GM23248 (cell line): ENCODE measurements around the gene IL36RN. TPM values are rescaled to one million over a fixed set of nuclear protein-coding genes. Genes with fewer than 3 reads are reported as not detected.

Experiments
- DNase-seq: peaks from one replicate; pipeline ENCODE4 v3.0.0-alpha.2; 2015
- H2AFZ ChIP-seq: fragments of 200-600 bp; sonication (generic); 2 replicates; pipeline ENCODE4 v1.6.1; 2016; ENCODE audit warnings: antibody characterized with exemption
- H3F3A ChIP-seq: fragments of 200-600 bp; sonication (generic); 2 replicates; pipeline ENCODE4 v1.6.1; 2016; ENCODE audit warnings: mild to moderate bottlenecking, antibody characterized with exemption, mixed run types; ENCODE audit not compliant: insufficient read depth
- H3K27ac ChIP-seq: fragments of 200-600 bp; sonication (generic); 2 replicates; pipeline ENCODE4 v1.5.1; 2016; ENCODE audit warnings: mild to moderate bottlenecking
- H3K27me3 ChIP-seq: fragments of 200-600 bp; sonication (generic); replicated peaks from 2 replicates; pipeline ENCODE4 v1.6.1; 2016; ENCODE audit warnings: mild to moderate bottlenecking; ENCODE audit not compliant: insufficient read depth
- H3K36me3 ChIP-seq: fragments of 200-600 bp; sonication (generic); 2 replicates; pipeline ENCODE4 v1.6.1; 2016; ENCODE audit warnings: low read depth, mild to moderate bottlenecking
- H3K4me1 ChIP-seq: fragments of 200-600 bp; sonication (generic); 2 replicates; pipeline ENCODE4 v1.6.1; 2016; ENCODE audit warnings: mild to moderate bottlenecking; ENCODE audit not compliant: insufficient read depth
- H3K4me2 ChIP-seq: fragments of 200-600 bp; sonication (generic); one replicate; pipeline ENCODE4 v1.6.1; 2016; ENCODE audit warnings: mild to moderate bottlenecking; ENCODE audit not compliant: unreplicated experiment
- H3K4me3 ChIP-seq: fragments of 200-600 bp; sonication (generic); 2 replicates; pipeline ENCODE4 v1.5.1; 2016; ENCODE audit warnings: mild to moderate bottlenecking
- H3K79me2 ChIP-seq: fragments of 200-600 bp; sonication (generic); 2 replicates; pipeline ENCODE4 v1.6.1; 2016; ENCODE audit warnings: mild to moderate bottlenecking; ENCODE audit not compliant: insufficient read depth
- H3K9ac ChIP-seq: fragments of 200-600 bp; sonication (generic); 2 replicates; pipeline ENCODE4 v1.6.1; 2016; ENCODE audit warnings: mild to moderate bottlenecking
- H3K9me2 ChIP-seq: fragments of 200-600 bp; sonication (generic); 2 replicates; pipeline ENCODE4 v1.6.1; 2016; ENCODE audit warnings: mixed run types, mild to moderate bottlenecking, moderate library complexity; ENCODE audit not compliant: insufficient read depth
- H3K9me3 ChIP-seq: fragments of 200-600 bp; sonication (generic); one replicate; pipeline ENCODE4 v1.6.1; 2017; ENCODE audit warnings: low read depth
- H4K20me1 ChIP-seq: fragments of 200-600 bp; sonication (generic); 2 replicates; pipeline ENCODE4 v1.6.0; 2016; ENCODE audit not compliant: insufficient read depth
- EZH2 ChIP-seq: fragments of 200-600 bp; sonication (generic); IDR thresholded peaks from 2 replicates; pipeline ENCODE4 v1.6.1; 2018; ENCODE audit warnings: antibody characterized with exemption, mild to moderate bottlenecking; ENCODE audit not compliant: insufficient read depth, poor library complexity, severe bottlenecking
- EZH2phosphoT487 ChIP-seq: fragments of 200-600 bp; sonication (generic); IDR thresholded peaks from 2 replicates; pipeline ENCODE4 v1.6.1; 2018; ENCODE audit warnings: antibody characterized with exemption, moderate library complexity, mild to moderate bottlenecking, low read depth; ENCODE audit not compliant: insufficient read depth
- WGBS, 2 experiments: methylation state at CpG; one replicate each; pipeline ENCODE4 v1.1.6; 2015 to 2017; ENCODE audit warnings: low lambda C conversion rate in 2 of 2, low coverage in 1 of 2; ENCODE audit errors: missing lambda C conversion rate in 2 of 2; 5-methylcytosine and 5-hydroxymethylcytosine counted together
- in situ Hi-C: fragments of 300-500 bp; cut with MboI; formaldehyde crosslinking; loops from 2 replicates; pipeline ENCODE4 v1.15.0; 2020
- polyA plus RNA-seq: library from polyadenylated mRNA; unstranded; fragments of >200 nt; fragmentation: Nextera tagmentation; extraction: Ambion mirVana; gene quantifications from 2 replicates; pipeline ENCODE4 v1.2.1, GENCODE V29; 2016
- total RNA-seq: library from RNA; depleted of rRNA; stranded (reverse); fragments of >200 nt; shearing (Covaris generic); gene quantifications from 2 replicates; pipeline ENCODE4 v1.2.3, GENCODE V29; 2014

IL36RN gene
- total and polyA plus RNA-seq, 2 experiments from 2014 or later = not detected

DNA sequence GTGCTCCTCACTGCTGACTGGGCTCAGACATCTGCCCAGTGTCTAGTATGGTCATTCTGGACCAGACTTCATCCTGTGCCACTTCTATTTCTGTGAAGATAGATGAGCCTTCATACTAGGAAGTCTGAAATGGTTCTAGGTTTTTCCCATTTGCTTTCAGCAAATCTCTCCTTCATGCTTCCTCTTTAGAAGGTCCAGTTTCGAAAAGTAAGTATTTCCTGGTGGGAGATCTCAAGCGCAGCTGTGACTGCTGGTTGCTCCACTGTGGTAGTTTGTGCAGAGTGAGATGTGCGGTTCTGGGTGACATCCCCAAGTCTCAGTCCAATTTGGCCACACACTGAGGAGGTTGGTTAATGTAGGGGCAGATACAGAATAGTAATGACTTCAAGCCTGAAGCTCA is 20.7 kb upstream of the IL36RN start:
- Histone ChIP-seq H4K20me1 (no peaks in the 10 kb centered on the region), H3K9me2 (no peaks in the 10 kb centered on the region), H3K9ac (no peak overlapping the region), H3K9me3 (no peaks in the 10 kb centered on the region), H3K27me3 (peaks cover 38% of the 10 kb centered on the region), H3K36me3 (no peaks in the 10 kb centered on the region), H3K4me2 (no peak overlapping the region), H2AFZ (no peak overlapping the region), H3K4me3 (no peak overlapping the region), H3F3A (no peaks in the 10 kb centered on the region), H3K27ac (no peak overlapping the region), H3K79me2 (no peaks in the 10 kb centered on the region), H3K4me1 (no peaks in the 10 kb centered on the region)
- no peak for TF ChIP-seq EZH2
- no peak for DNase-seq
- in situ Hi-C loops = no loop called here
- WGBS, 2 experiments = 16 to 37% methylated on average over 3 of the region's 3 CpGs

DNA sequence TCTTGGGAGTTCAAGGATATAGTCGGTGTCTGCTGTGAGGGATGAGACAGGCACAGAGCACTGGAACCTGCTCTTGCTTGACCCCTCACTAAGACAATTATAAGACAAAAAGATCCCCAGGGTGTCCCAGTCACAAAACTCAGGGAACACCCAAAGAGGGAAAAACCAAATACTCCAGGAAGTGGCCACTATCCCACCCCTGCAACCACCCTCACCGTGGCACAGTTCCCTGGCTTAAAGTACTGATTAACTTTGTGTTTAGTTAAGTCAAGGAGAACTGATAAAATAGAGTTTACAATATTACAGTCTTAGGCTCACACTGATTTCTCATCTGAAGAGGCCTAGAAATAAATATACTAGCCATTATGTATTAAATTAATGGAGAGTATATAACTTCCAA is 19.8 kb upstream of the IL36RN start:
- Histone ChIP-seq H3K27me3 (peaks cover 36% of the 10 kb centered on the region), H2AFZ (no peak overlapping the region), H3K4me1 (no peaks in the 10 kb centered on the region), H3K27ac (no peak overlapping the region), H3K4me3 (no peak overlapping the region), H3K9ac (no peak overlapping the region), H3F3A (no peaks in the 10 kb centered on the region), H3K4me2 (no peak overlapping the region), H3K9me2 (no peaks in the 10 kb centered on the region), H3K36me3 (no peaks in the 10 kb centered on the region), H3K9me3 (no peaks in the 10 kb centered on the region), H4K20me1 (no peaks in the 10 kb centered on the region), H3K79me2 (no peaks in the 10 kb centered on the region)
- TF ChIP-seq EZH2 (no peak), EZH2phosphoT487 (no peak)
- WGBS, 2 experiments = 78 to 85% methylated on average over 2 of the region's 2 CpGs
- no peak for DNase-seq
- in situ Hi-C loops = no loop called here

- in situ Hi-C loops = no loop called here
- Histone ChIP-seq H2AFZ (no peak overlapping the region), H3K79me2 (no peaks in the 10 kb centered on the region), H3K4me3 (no peak overlapping the region), H3K9ac (no peak overlapping the region), H3K4me1 (no peaks in the 10 kb centered on the region), H3K9me3 (no peaks in the 10 kb centered on the region), H4K20me1 (no peaks in the 10 kb centered on the region), H3K36me3 (no peaks in the 10 kb centered on the region), H3K9me2 (no peaks in the 10 kb centered on the region), H3K27ac (no peak overlapping the region), H3F3A (no peaks in the 10 kb centered on the region), H3K27me3 (peaks cover 40% of the 10 kb centered on the region), H3K4me2 (no peak overlapping the region)
- no peak for DNase-seq
- 40 to 44% methylated on average over 5 of the region's 5 CpGs for WGBS, 2 experiments
- no peak for TF ChIP-seq EZH2phosphoT487
- no peak for TF ChIP-seq EZH2
Measured at GRCh38 chr2:113039719-113040118, 19.3 kb upstream of the IL36RN start.

- WGBS, 2 experiments = 13 to 20% methylated on average over 5 of the region's 5 CpGs
Measured at GRCh38 chr2:113041871-113042270, 17.1 kb upstream of the IL36RN start.

GRCh38 chr2:113046465-113046864 is 12.5 kb upstream of the IL36RN start:
- Histone ChIP-seq H3K4me3 (no peak overlapping the region), H3K4me2 (no peak overlapping the region), H4K20me1 (no peaks in the 10 kb centered on the region), H3K9me2 (no peaks in the 10 kb centered on the region), H3K9me3 (no peaks in the 10 kb centered on the region), H3K9ac (no peak overlapping the region), H3K36me3 (no peaks in the 10 kb centered on the region), H2AFZ (no peak overlapping the region), H3F3A (no peaks in the 10 kb centered on the region), H3K27ac (no peak overlapping the region), H3K27me3 (peaks cover 24% of the 10 kb centered on the region), H3K79me2 (no peaks in the 10 kb centered on the region), H3K4me1 (no peaks in the 10 kb centered on the region)
- DNase-seq = no peak
- 72 to 80% methylated on average over 5 of the region's 5 CpGs for WGBS, 2 experiments
- in situ Hi-C loops = no loop called here
- TF ChIP-seq EZH2phosphoT487 (no peak), EZH2 (no peak)

More at GRCh38 chr2:113041871-113042270, 17.1 kb upstream of the IL36RN start:
- no peak for DNase-seq
- no peaks in the 10 kb centered on the region for H3K9me2 ChIP-seq
- peaks cover 36% of the 10 kb centered on the region for H3K27me3 ChIP-seq
- H3K4me3 ChIP-seq = no peak overlapping the region
- no peaks in the 10 kb centered on the region for H4K20me1 ChIP-seq
- H3K79me2 ChIP-seq = no peaks in the 10 kb centered on the region
- H3K9ac ChIP-seq = no peak overlapping the region
- H3F3A ChIP-seq = no peaks in the 10 kb centered on the region
- H2AFZ ChIP-seq = no peak overlapping the region
- TF ChIP-seq EZH2 (no peak), EZH2phosphoT487 (no peak)
- no peaks in the 10 kb centered on the region for H3K4me1 ChIP-seq
- no peaks in the 10 kb centered on the region for H3K36me3 ChIP-seq
- H3K9me3 ChIP-seq = no peaks in the 10 kb centered on the region
- no peak overlapping the region for H3K27ac ChIP-seq
- in situ Hi-C loops = no loop called here
- no peak overlapping the region for H3K4me2 ChIP-seq
